ENCODE data around the gene CCDC107. TPM values are rescaled to one million over a fixed set of nuclear protein-coding genes. Genes with fewer than 3 reads are reported as not detected.
"Not testable (repeated sequence)": the region's sequence is repeated elsewhere in the genome, so short reads cannot be mapped to it uniquely, and the experiment has no call there.

CCDC107 gene, protein sequence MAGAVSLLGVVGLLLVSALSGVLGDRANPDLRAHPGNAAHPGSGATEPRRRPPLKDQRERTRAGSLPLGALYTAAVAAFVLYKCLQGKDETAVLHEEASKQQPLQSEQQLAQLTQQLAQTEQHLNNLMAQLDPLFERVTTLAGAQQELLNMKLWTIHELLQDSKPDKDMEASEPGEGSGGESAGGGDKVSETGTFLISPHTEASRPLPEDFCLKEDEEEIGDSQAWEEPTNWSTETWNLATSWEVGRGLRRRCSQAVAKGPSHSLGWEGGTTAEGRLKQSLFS
- 9.8 and 14.0 TPM in 2 replicates for total RNA-seq
- polyA plus RNA-seq (2012), result 32.2 TPM

DNA sequence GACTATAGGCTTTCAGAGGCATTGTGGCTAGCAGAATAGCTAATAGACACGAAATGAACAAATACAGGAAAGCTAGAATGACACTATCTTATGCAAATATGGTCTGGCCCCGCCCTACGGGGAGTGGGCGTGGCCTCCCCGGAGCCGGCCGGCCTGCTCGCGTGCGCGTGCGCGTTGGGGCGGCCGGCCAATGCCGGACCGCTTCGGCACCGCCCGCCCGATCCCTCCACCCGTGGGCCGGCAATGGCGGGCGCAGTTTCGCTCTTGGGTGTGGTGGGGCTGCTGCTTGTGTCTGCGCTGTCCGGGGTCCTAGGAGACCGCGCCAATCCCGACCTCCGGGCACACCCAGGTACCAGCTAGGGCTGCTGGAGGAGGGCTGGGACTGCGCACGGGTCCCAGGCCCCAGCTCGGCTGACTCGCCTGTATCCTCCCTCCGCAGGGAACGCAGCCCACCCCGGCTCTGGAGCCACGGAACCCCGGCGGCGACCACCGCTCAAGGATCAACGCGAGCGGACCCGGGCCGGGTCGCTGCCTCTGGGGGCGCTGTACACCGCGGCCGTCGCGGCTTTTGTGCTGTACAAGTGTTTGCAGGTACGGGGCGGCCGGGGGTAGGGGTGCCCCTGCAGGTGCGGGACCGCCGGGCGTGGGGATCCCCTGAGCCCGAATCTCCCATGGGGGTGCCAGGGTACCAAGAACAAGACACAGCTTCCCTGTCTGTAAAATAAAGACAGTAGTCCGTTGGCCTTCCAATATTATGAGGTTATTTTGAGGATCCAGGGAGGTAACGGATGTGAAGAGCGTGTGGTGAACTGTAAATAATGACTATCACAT is at the start of gene CCDC107:
TSS of gene CCDC107 (plus strand) at position 156 of the 831 bp plus-strand sequence. CDS start at position 244, 88 bp downstream.
- peak; percentile 84 for DNase-seq (ENCODE audit: low read depth)

- peak; percentile 98 for DNase-seq (ENCODE audit: low read depth)
These were observed 48.9 kb upstream of the CCDC107 start for GRCh38 chr9:35609001-35609819.

DNA sequence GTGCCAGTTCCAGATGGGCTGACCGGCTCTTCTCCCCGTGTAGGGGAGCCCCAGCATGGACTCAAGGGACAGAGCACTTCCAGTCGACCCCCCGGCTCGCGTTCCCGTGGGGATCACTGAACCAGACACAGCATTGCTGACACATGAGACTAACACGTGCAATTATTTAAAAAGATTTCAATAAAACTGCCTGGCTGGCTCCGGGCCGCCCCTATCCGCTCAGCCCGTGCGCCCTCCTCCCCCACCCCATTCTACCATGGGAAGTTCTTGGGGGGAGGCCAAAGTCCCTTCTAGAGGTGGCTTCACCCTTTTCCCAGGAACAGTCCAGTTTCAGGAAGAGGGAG is 48.3 kb upstream of the CCDC107 start:
- DNase-seq (ENCODE audit: low read depth), result no peak

- DNase-seq (ENCODE audit: low read depth), result peak; percentile 57
These were observed 46.8 kb upstream of the CCDC107 start for GRCh38 chr9:35611230-35611797.

GRCh38 chr9:35612066-35612465 is 46.0 kb upstream of the CCDC107 start:
- not testable (repeated sequence) for DNase-seq (ENCODE audit: low read depth)

DNA sequence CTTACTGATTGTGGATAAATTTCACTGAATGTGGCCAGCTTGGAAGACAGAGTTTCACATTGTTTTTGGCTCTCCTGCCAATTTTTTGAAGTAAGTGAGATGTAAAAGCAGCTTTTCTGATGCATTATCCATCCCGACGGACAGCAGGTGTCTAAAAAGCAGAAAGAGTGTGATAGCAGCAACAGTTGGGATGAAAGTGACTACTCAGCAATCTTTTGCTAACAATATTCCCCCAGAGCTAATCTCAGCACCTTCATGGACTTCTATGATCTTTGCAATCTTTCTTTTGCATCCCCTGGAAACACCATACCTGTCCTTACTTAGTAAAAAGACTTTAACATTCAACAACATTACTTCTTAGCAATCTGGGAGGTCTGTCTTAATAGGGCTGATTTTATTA is 45.2 kb upstream of the CCDC107 start:
- DNase-seq (ENCODE audit: low read depth), result no peak

DNA sequence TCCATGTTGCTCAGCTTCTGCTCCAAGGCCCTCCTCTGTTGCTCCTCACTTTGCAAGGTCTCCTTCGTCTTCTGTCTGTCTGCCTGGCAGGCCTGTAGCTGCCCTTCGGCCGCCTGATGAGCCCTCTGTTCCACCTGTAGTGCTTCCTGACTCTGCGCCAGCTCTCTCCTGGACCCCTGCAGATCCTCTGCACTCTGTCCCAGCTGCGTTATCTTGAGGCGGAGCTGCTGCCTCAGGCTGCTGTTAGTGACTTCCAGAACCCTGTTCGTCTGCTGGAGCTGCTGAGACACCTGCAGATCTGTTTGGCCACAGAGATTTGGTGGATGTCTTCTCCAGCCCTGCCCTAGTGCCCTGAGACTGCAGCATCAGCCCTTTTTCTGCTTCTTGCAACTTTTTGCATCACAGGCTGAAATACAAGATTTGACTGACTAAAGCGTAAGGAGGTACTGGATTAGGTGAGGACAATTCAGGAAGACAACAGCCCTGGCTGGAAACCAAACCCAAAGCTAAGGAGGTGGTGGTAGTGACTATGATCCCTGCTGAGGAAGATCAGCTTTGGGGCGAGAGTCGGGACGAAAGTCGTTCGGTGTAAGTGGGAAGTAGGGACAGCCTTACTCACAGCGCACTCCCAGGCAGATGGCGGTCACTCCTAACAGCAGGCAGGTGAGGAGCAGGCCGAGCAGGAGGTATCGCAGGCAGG is 42.0 kb upstream of the CCDC107 start:
- DNase-seq (ENCODE audit: low read depth), result no peak

DNA sequence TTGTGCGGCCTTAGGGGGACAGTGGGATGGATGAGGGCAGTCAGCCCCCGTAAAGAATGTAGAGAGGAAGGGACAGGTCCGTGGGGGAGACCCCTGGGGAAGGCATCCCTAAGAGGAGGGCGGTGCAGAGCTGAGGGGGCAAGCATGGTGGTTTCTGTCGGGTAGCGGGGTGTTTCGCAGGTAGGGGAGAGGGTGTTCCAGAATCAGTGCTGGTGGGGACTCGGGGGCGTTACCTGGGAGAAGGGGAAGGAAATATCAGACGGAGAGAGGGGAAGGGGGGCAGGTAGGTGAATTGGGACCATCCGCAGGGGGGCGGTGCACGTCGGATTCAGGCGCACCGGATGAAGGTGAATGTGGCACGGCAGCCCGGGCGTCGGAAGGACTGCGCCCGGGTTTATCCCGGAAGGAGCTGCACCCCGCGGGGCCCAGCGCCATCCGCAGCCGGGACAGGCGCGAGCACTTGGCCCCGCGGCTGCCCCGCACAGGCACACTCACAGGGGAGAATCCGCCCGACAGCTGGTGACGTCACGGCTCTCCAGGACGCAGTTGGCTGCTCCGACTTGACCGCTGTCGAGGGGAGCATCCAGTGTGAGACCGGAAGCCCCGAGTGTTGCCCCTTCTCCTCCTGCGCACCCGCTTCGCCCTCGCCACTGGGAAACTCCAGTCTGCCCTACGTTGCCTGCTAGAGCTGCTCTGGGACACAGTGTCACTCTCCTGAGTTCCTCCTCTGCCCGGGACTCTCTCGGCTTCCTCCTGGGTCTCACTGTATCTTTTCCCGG is 41.2 kb upstream of the CCDC107 start:
- peak; percentile 43 for DNase-seq (ENCODE audit: low read depth)

- DNase-seq (ENCODE audit: low read depth), result no peak
These were observed 40.5 kb upstream of the CCDC107 start for GRCh38 chr9:35617548-35617947.

GRCh38 chr9:35618325-35618727 is 39.8 kb upstream of the CCDC107 start, which contains the start of gene CD72:
TSS of gene CD72 (minus strand) at chr9:35618413. CDS start at chr9:35618303, 110 bp downstream.
- DNase-seq (ENCODE audit: low read depth), result no peak

DNA sequence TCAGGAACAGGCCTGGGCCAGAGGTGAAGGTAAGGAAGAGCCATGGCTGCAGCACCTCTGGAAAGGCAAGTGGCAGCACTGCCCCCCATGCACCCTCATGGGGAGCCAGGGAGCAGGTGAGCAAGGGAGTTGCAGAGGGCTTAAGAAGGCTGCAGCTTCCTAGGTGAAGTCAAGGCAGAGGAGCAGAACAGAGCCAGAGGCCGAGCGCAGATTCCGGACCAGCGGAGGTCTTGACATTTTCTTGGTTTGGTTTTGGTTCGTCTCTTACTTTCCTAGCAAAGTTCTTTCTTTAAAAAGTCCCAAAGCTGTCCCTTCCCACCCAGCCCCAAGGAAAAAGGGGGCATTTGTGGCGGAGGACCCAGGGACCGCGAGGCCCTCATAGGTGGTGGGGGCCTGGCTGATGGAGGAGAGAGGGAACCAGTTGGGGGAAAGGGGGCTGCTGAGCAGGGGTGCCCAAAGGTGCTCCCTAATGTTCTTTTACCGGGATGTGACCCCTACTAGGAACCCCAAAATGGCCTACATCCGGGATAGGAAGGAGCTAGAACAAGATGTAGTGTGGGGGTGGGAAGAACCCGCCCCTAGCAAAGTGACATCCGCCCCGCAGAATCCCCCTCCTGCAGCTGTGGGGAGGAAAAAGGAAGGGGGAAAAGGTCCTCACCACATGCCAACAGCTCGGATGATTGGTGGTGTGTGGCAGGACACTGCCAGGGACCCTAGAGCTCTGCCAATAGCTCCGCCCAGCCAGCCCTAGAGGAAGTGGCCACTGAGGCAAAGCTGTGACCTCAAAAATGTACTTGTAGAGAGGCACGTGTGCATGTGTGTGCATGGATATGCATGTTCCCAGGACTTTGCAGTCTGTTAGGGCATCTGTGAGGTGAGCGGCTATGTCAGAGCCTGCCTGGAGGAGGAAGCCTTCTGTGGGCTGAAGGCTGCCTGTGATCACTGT is 39.0 kb upstream of the CCDC107 start:
- peak; percentile 76 for DNase-seq (ENCODE audit: low read depth)

GRCh38 chr9:35619800-35620158 is 38.3 kb upstream of the CCDC107 start:
- peak; percentile 70 for DNase-seq (ENCODE audit: low read depth)

- no peak for DNase-seq (ENCODE audit: low read depth)
These were observed 30.5 kb upstream of the CCDC107 start for GRCh38 chr9:35627575-35627974.

- no peak for DNase-seq (ENCODE audit: low read depth)
These were observed 29.6 kb upstream of the CCDC107 start for GRCh38 chr9:35628389-35628991.

DNA sequence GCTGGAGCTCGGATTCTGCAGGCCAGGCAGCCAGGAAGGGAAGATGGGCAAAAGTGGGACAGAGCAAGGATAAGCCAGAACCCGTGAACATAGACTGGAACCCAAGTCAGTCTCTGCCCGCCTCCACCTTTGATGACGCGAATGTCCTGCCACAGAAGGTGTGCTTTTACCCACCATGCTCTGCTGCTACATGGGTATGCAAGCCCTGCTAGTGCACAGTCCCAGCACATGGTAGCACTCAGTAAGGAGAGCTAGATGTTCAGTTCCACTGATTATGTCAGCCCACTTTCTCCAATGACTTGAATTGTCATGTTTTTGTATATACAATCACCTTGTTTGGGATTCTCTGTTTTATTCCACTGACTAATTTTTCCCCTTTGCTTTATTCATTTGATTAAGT is 28.5 kb upstream of the CCDC107 start:
- no peak for DNase-seq (ENCODE audit: low read depth)

DNA sequence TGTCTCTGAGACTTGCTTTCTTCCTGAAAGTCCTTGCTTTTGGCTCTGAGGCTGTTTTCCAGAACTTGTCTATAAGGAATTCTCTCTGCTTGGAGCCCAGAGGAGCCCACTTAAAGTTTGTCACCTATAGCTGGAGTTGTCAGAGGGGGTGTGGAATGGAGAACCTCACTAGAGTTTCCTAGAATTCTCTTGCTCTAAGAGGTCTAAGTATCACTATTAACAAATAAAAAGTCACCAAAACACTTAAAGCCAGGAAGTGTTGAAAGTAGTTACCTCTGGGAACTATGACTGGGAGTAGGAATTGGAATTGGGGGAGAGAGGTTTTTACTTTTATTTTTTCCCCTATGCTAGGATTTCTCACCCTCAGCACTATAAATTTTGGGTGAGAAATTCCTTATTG is 22.4 kb upstream of the CCDC107 start:
- no peak for DNase-seq (ENCODE audit: low read depth)

DNA sequence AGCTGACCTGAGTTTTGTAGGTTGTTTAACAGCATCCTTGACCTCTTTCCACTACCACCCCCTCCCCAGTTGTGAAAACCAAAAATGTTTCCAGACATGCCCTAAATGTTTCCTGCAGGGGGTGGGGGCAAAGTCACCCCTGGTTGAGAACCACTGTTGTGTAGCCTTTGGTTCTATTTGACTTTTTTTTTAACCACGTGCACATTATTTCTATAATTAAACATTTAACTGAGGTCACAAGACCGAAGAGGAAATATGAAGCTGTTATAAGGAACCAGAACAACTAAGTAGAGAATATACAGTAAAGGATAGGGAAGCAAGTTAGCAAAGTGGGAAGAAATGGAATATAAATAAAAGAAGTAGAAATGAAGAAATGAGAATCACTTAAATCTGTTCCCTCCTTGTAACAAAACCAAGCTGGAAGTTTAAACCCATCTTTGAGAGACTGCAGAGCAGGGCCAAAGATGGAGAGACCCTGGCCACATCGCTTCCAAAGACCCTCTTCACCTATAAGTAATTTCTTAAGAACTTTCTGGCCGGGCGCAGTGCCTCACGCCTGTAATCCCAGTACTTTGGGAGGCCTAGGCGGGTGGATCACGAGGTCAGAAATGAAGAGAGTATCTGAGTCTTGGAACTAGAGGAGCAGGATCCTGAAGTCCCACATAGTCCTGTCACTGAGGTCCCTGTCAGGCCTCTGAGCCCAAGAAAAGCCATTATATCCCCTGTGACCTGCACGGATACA is 21.8 kb upstream of the CCDC107 start:
- no peak for DNase-seq (ENCODE audit: low read depth)

DNA sequence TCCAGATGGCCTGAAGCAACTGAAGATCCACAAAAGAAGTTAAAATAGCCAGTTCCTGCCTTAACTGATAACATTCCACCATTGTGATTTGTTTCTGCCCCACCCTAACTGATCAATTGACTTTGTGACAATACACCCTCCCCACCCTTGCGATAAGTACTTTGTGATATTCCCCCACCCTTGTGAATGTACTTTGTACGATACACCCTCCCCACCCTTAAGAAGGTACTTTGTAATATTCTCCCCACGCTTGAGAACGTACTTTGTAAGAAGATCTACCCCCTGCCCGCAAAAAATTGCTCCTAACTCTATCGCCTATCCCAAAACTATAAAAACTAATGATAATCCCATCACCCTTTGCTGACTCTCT is 21.2 kb upstream of the CCDC107 start:
- DNase-seq (ENCODE audit: low read depth), result not testable (repeated sequence)
